NCI-H748 treated with DMSO at 0.1 percent for 48 hours (cell line): ENCODE data around the gene FRMPD1.
"Not testable (repeated sequence)": the region's sequence is repeated elsewhere in the genome, so short reads cannot be mapped to it uniquely, and the experiment has no call there.

Source experiments
- DNase-seq: peaks from one replicate; lab custom pipeline; 2025; lab: John Stamatoyannopoulos, UW

FRMPD1 gene

GRCh38 chr9:37740631-37741328 lies 90.0 kb downstream of the FRMPD1 start:
- no peak for DNase-seq

DNA sequence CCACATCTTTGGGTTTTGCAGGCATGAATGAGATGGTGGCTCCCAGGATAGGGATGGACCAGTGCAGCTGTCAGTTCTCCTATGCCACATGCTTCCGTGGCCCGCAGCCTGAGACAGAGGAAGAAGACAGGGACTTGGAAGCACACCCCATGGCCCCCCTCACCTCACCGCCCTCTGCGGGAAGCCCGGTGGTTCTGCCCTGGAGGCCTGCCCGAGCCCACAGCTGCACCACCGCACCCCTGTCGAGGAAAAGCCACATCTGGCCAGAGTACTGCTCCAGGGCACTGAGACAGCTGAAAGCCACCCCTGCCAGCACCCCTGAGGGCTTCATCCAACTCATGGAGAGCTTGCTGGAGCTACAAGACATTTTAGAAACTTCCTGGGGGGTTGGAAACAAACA lies 95.2 kb downstream of the FRMPD1 start:
- DNase-seq: no peak

DNA sequence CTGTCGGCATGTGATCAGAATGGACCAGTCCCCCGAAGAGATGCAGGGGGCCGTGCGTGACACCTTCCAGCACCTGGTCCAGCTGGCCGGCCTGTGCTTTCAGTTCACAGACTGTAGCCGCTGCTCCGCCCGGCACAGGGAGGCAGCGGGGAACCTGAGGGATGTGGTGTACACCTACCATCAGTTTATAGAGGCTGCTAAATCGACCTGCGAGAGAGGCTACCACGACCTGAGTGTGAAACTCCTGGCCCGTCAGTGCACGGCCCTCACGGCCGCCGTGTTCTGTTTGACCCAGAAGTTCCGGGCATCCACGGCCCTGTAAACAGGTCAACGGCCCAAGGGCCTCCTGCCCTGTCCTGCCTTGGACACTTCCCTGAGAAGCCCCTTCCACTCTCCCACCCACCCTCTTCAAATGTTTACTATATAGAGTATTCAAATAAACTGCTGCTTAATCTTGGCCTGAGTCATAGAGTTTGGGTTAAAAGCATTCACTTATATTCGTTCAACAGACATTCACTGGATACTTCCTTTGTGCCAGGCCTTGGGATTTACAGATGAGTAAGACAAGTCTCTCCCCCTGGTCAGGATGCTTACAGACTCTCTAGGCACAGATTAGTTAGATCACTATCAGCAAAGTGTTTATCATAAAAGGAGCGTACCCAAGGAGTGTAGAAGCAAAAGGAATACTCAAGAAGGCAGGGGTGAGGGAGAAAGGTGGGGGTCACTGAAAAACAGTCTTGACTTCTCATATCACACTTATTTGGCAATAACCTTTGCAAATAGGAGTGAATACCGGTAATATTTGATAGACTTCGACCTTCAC lies 95.9 kb downstream of the FRMPD1 start:
- DNase-seq: no peak

DNA sequence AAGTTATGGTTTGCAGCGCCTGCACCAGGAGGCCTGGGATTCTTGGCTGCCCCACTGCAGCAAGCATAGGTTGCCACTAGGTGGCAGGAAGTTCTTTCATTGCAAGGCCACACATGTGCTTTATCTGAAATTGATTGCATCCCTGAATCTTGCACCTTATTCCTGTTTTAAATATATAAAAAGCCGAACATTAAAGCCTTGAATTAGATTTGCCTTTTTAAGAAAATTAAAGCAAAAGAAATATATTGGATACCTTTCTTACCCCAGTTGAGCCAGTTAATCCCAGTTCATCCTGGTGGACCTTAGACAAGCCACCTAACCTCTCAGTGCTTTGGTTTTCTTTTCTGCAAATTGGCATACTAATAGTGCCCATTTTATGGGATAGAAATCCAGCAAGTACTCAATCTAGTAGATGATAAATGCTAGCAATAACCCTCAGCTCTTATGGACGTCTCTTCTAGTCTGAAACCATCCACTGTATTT lies 96.6 kb downstream of the FRMPD1 start:
- DNase-seq: peak; percentile 67

DNA sequence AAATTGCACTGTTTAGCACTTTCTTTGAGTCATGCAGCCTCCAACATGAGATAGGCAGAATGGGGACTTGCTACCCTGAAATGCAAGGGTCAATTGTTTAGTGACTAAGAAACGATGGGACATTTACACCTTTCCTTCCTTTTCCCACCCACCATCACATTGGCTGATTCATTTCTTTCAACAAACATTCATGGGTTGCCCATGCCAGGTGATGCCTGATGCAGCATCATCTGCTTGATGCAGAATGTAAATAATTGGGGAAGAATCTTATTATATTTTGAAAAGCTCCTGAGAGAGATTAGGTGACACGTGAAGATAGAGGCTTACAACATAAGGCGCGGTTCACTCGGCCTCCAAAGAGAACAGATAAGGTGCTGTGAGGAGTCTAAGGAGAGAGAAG lies 98.4 kb downstream of the FRMPD1 start:
- no peak for DNase-seq

DNA sequence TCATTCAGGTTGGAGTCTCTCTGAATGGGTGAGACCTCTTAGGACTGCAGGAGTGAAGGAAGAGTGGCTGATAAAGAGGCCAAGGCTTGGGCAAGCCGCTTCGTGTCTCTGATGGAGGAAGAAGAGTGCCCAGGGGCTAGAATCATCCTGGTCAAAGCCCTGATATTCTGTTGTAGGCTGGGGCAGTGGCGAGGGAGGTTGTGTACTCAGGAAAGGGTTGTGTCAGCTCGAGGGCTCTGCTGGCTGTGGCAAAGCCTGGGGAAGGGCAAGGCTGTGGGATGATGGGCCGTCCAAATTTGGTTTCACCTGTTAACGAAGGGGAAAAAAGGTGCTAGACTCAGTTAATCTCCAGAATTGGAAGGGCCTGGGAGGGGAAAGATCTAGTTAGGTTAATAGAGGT lies 100.4 kb downstream of the FRMPD1 start:
- no peak for DNase-seq

- DNase-seq: not testable (repeated sequence)
Measured at GRCh38 chr9:37751704-37752103, 101.0 kb downstream of the FRMPD1 start.

- DNase-seq: not testable (repeated sequence)
Measured at GRCh38 chr9:37752112-37752511, 101.4 kb downstream of the FRMPD1 start.

DNA sequence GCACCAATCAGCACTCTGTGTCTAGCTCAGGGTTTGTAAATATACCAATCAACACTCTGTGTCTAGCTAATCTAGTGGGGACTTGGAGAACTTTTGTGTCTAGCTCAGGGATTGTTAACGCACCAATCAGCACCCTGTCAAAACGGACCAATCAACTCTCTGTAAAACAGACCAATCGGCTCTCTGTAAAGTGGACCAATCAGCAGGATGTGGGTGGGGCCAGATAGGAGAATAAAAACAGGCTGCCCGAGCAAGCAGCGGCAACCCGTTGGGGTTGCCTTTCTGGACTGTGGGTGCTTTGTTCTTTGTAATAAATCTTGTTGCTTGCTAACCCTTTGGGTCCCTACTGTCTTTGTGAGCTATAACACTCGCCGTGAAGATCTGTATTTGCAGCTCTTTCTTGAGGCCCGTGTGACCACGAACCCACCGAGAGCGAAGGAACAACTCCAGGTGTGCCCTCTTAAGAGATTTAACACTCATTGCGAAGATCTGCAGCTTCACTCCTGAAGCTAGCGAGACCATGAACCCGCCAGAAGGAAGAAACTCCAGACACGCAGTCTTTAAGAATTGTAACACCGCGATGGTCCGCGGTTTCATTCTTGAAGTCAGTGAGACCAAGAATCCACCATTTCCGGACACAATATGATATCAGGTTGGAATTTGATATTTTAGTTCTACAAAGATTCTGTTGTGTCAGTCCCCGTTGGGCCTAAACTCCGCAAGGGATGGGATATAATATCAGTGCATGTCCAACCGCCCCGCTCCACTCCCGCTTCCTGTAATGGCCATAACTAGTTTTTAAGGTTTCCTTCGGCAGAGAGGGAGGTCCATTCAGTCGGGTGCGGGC lies 102.1 kb downstream of the FRMPD1 start:
- no peak for DNase-seq

GRCh38 chr9:37753489-37754190 lies 102.9 kb downstream of the FRMPD1 start, which contains the start of gene TRMT10B:
TSS of gene TRMT10B (plus strand) at chr9:37753805. CDS start at chr9:37761932, 8,127 bp downstream.
- peak; percentile 48 for DNase-seq

GRCh38 chr9:37758747-37759146 lies 108.0 kb downstream of the FRMPD1 start:
- no peak for DNase-seq

DNA sequence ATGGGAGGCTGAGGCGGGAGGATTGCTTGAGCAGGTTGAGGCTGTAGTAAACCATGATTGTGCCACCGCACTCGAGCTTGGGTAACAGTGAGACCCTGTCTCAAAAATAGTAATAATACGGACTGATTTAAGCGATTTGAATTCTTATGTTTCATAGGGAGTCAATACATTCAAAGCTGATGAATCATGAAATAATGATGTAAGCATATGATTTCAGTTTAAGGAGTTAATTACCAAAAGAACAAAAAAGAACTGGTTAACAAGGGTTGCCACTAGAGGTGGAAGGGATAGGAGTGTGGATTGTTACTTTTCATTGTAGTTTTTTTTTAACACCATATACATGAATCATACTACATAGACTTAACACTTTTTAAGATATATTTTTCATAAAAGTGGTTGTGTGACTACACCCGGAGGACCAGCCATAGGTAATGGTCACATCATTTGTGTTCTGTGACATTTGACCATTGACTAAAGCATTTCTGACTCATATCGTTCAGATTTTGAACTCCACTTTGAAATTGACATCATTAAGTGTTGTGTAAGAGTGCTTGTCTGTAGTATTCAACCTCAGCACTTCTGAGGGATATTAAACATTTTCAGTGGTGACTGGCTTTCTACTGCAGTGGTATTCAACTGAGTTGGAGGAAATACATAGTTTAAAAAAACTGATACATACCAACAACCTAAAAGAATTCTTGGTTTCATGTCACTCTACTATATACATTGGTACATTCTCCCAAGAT lies 109.8 kb downstream of the FRMPD1 start:
- no peak for DNase-seq

DNA sequence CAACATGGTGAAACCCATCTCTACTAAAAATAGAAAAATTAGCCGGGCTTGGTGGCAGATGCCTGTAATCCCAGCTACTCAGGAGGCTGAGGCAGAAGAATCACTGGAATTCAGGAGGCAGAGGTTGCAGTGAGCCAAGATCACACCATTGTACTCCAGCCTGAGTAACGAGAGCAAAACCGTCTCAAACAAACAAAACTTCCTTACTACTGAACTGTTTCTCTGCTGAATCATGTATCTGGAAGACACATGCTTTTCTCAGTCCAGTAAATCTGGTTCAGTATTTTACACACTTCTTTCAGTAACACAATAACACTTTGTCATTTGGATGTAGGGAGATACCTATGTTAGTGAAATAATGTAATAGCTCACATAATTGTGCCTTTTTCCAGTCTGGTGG lies 110.8 kb downstream of the FRMPD1 start:
- no peak for DNase-seq

- not testable (repeated sequence) for DNase-seq
Measured at GRCh38 chr9:37765263-37765662, 114.5 kb downstream of the FRMPD1 start.

GRCh38 chr9:37769306-37769705 lies 118.6 kb downstream of the FRMPD1 start:
- DNase-seq: no peak

DNA sequence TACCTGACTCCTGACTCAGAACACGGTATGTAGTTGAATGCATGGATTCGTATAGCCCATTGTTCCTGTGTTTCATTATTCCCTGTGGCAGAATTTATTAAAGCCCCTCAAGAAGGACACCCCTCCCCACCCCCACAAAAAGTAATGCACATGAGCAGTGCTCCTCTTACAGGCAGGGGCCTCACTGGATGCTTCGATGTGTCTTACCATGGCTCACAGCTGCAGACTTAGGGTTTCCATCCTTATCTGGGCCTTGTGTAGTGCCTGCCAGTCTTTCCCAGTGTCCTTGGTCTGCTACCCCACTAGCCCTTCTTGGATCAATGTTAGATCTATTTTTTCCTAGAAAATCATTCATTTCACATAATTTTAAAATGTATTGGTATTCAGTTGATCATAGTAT lies 119.2 kb downstream of the FRMPD1 start:
- DNase-seq: no peak

- no peak for DNase-seq
Measured at GRCh38 chr9:37775216-37775919, 124.6 kb downstream of the FRMPD1 start.

DNA sequence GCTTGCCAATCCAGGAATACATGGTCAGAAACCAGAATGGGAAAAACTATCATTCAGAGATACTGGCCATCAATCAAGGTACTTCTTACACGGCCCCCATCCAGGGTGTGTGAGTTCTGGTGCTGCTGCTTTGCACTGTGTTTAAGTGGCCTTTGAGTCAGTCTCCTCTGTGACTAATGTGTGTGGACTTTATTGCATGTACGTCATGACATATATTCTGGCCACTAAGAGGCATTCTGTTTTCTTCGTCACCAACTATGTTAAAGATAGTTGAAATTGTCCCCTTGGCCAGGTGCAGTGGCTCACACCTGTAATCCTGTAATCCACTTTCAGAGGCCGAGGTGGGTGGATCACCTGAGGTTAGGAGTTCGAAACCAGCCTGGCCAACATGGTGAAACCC lies 125.6 kb downstream of the FRMPD1 start:
- DNase-seq: no peak

- no peak for DNase-seq
Measured at GRCh38 chr9:37778534-37778933, 127.8 kb downstream of the FRMPD1 start.

GRCh38 chr9:37784291-37784615 lies 133.5 kb downstream of the FRMPD1 start:
- no peak for DNase-seq
